Stimulated activated CD8-positive, alpha-beta memory T cell treated with anti-CD3 and anti-CD28 coated beads, Interleukin-12 subunit alpha, Interleukin-12 subunit beta, amount 100 ng/mL, for 1 hour (primary cell): ENCODE measurements around the gene PDHB.
"Not testable (repeated sequence)": the region's sequence is repeated elsewhere in the genome, so short reads cannot be mapped to it uniquely, and the experiment has no call there.

Source experiments
- DNase-seq: peaks from one replicate; pipeline ENCODE4 v3.0.0-alpha.2; 2020; ENCODE audit warnings: low read depth

PDHB gene

GRCh38 chr3:58433400-58434167 is at the start of gene PDHB:
PDHB (minus strand) TSS chr3:58433832; CDS start chr3:58433809, 23 bp downstream.
- peak; percentile 79 for DNase-seq

DNA sequence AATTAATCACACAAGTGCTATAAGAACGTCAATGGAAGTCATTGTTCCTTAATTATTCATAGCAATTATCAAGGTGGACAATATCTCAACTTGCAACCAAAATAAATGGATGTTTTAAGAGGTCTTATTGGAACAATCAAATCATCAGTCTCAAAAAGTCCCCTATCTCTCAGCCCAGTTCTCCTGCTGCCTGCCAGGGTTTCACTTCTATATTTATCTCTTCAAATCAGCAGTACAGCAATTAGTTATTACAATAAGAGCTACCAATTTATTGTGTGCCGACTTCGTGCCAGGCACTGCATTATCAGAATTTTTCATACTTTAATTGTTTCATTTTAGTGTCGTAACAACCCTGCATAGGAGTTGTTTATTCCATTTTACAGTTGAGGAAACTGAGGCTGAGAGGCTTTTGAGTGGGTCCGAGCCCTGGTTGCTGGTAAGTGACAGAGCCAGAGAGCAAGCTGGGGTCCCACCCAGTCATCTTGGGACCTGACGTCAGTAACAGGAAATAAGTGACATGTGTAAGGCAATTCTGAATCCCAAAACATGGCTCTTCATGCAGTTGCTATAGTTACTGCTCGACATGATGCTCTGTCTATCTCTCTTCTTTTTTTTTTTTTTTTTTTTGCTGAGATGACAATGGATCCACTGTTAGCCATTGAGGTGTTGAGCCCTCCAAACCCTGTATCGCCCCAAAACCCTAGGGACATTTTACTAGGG is 49.4 kb upstream of the PDHB start:
- no peak for DNase-seq

DNA sequence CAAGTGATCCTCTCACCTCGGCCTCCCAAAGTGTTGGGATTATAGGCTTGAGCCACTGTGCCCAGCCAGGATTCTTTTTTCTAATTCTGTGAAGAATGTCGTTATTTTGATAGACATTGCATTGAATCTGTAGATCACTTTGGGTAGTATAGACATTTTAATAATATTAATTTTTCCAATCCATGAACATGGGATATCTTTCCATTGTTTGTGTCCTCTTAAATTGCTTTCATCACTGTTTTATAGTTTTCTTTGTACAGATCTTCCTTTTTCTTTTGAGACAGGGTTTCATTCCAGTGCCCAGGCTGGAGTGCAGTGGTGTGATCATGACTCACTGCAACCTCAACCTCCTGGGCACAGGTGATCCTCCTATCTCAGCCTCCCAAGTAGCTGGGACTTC is 46.7 kb upstream of the PDHB start:
- no peak for DNase-seq

- DNase-seq: no peak
These were observed 45.1 kb upstream of the PDHB start for GRCh38 chr3:58478781-58479180.

DNA sequence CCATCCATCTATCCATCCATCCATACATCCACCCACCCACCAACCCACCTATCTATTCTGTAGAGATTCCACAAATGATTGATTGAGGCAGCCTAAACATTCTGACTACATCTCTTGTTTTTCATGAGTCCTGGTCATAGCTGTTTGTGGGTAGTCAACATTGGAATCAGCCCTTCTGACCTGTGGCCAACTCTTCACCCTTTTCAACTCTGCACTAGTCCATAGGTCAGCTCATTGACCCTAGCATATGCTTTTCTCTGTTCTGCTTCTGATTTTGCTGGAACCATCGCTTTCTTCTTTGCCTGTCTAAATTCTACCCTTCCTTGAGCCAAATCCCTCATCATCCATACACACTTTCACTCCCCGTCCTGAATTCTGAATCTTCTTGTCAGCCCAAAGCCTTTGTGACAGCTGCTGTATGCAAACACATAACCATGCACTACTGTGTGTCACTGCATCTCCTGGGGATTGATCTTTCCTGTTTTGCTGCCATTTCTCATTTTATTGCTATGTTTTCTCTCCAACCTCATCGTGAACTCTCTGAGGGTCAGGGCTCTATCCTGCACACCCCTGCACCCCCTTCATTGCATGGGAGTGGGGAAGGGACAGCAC is 41.4 kb upstream of the PDHB start:
- no peak for DNase-seq

- DNase-seq: no peak
These were observed 40.8 kb upstream of the PDHB start for GRCh38 chr3:58474348-58474911.

- no peak for DNase-seq
These were observed 39.6 kb upstream of the PDHB start for GRCh38 chr3:58473275-58473674.

- no peak for DNase-seq
These were observed 37.6 kb upstream of the PDHB start for GRCh38 chr3:58471025-58471887.

GRCh38 chr3:58470363-58471024 is 36.9 kb upstream of the PDHB start:
- DNase-seq: no peak

- no peak for DNase-seq
These were observed 35.5 kb upstream of the PDHB start for GRCh38 chr3:58469096-58469495.

DNA sequence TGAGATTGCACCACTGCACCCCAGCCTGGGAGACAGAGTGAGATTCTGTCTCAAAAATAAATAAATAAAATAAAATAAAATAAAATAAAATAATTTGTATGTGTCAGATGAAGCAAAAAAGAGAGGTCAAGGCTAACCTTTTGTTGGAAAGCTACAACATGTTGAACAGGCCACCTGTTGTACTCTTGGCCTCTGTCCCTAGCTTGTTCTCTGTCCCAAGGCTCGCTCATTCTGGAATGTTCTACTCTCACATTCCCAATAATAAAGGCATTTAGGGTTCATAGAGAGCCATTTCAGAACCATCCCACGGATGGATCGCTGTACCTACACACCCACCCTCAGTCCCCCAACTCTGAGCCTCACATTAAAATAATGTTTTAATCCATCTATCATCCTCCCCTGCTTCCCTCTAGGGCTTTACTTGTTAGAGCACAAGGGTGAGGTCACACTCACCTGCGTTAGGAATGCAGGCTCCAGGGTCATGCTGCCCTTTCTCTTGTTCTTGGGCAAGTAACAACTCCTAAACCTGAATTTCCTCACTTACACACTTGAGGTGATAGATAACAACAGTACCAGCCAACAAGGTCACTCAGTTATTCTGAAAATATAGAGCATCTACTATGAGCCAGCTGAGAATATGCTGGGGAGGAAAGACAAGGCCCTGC is 33.4 kb upstream of the PDHB start:
- DNase-seq: no peak

- no peak for DNase-seq
These were observed 31.2 kb upstream of the PDHB start for GRCh38 chr3:58464866-58465265.

GRCh38 chr3:58463942-58464271 is 30.3 kb upstream of the PDHB start:
- no peak for DNase-seq

- peak; percentile 67 for DNase-seq
These were observed 29.7 kb upstream of the PDHB start for GRCh38 chr3:58463181-58463941.

GRCh38 chr3:58462829-58463180 is 29.2 kb upstream of the PDHB start:
- no peak for DNase-seq

- no peak for DNase-seq
These were observed 25.5 kb upstream of the PDHB start for GRCh38 chr3:58459160-58459559.

DNA sequence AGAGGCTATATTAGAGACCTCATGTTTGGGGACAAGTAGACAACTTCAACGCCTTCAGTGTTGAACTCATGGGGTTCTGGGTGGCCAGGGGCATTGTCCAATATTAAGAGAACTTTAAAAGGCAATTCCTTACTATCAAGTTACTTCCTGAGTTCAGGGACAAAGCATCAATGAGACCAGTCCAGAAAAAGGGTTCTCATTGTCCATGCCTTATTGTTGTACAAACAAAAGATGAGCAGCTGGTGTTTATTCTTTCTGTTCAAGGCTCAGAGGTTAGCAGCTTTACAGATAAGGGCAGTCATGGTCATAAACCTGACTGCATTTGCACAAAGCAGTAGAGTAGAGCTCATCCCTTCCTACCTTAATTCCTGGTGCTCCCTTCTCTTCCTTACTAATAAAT is 18.5 kb upstream of the PDHB start:
- DNase-seq: no peak

GRCh38 chr3:58441514-58442450 is 8.2 kb upstream of the PDHB start:
- no peak for DNase-seq

DNA sequence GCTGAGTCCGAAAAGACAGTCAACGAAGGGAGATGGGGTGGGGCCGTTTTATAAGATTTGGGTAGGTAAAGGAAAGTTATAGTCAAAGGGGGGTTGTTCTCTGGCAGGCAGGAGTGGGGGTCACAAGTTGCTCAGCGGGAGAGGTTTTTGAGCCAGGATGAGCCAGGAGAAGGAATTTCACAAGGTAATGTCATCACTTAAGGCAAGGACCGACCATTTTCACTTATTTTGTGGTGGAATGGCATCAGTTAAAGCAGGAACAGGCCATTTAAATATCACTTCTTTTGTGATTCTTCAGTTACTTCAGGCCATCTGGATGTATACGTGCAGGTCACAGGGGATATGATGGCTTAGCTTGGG is 7.3 kb upstream of the PDHB start:
- DNase-seq: not testable (repeated sequence)
